Pulmonary artery endothelial cell (primary cell): ENCODE results near the gene CROCC2. TPM values are rescaled to one million over a fixed set of nuclear protein-coding genes. Genes with fewer than 3 reads are reported as not detected.

Experiments used
- DNase-seq: peaks from one replicate; pipeline ENCODE4 v3.0.0-alpha.2; 2011; ENCODE audit warnings: low read depth, low spot score
- total RNA-seq: library from RNA; depleted of rRNA; stranded (reverse); fragments of >200 nt; gene quantifications from 2 replicates; pipeline ENCODE4 v1.2.3, GENCODE V29; 2014

The CROCC2 gene
- total RNA-seq, 1 donor from 2014 or later: not detected

GRCh38 chr2:240932724-240933047 is 26.6 kb downstream of the CROCC2 start:
- no peak for DNase-seq

GRCh38 chr2:240933048-240933965 is 27.2 kb downstream of the CROCC2 start:
- DNase-seq: no peak

GRCh38 chr2:240933966-240934700 is 28.0 kb downstream of the CROCC2 start:
- no peak for DNase-seq

GRCh38 chr2:240934701-240935102 is 28.6 kb downstream of the CROCC2 start:
- no peak for DNase-seq

- no peak for DNase-seq
Measured at GRCh38 chr2:240935103-240935876, 29.2 kb downstream of the CROCC2 start.

GRCh38 chr2:240936106-240936505 is 30.0 kb downstream of the CROCC2 start:
- no peak for DNase-seq

GRCh38 chr2:240946046-240946445 is 39.9 kb downstream of the CROCC2 start:
- no peak for DNase-seq

- no peak for DNase-seq
Measured at GRCh38 chr2:240946654-240947053, 40.5 kb downstream of the CROCC2 start.

GRCh38 chr2:240947176-240947575 is 41.0 kb downstream of the CROCC2 start:
- no peak for DNase-seq

- DNase-seq: no peak
Measured at GRCh38 chr2:240947607-240948006, 41.5 kb downstream of the CROCC2 start.

GRCh38 chr2:240948086-240948485 is 42.0 kb downstream of the CROCC2 start:
- no peak for DNase-seq

GRCh38 chr2:240948905-240949790 is 43.0 kb downstream of the CROCC2 start:
- DNase-seq: no peak

- no peak for DNase-seq
Measured at GRCh38 chr2:240949791-240950705, 43.9 kb downstream of the CROCC2 start.

GRCh38 chr2:240951045-240951594 is 45.0 kb downstream of the CROCC2 start:
- no peak for DNase-seq

GRCh38 chr2:240952496-240953246 is 46.5 kb downstream of the CROCC2 start:
- DNase-seq: no peak

GRCh38 chr2:240953426-240954410 is 47.6 kb downstream of the CROCC2 start:
- no peak for DNase-seq
